GM12873 (cell line): ENCODE results near the gene TCEA2.

Experiments
- TF ChIP-seq, protein P1 (sequence below): IDR thresholded peaks from 2 replicates; pipeline ENCODE4 v1.5.1; 2012; ENCODE audit warnings: low read depth, mild to moderate bottlenecking, moderate library complexity, low read length, control low read depth; ENCODE audit not compliant: insufficient read depth; ENCODE audit errors: missing control alignments

TCEA2 gene

DNA sequence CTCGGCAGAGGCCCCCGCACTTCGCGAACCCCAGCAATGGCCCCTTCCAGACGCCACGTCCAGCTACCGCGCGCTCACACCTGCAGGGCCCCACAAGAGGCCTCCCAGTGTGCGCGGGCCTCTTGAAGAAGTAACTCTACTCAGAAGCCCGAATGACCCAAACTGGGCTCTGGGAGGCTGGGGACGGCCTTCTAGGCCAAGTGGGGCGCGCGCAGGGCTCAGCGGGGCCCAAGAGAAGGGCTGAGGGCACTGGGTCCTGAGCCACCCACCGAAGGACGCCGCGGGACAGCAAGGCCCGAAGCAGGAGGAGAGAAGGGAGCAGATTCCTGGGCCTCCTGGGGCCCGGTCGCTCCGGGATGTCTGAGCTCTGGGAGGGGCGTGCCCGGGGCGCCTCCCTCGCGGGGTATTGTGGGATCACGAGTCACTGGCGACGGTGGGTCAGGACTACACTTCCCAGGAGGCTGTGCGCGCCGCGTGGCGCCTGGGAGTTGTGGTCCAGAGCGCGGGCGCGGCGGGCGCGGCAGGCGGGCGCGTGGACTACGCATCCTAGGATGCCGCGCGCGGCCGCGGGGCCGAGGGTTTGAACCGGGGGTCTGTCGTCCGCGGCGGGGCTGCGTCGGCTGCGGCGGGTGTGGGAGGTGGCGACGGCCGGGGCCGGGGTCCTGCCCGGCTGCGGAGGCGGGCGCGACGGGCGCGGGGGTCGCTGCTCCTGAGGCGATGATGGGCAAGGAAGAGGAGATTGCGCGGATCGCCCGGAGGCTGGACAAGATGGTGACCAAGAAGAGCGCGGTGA is at the start of gene TCEA2:
TSS of gene TCEA2 (plus strand) at position 603 of the 793 bp plus-strand sequence. CDS start at position 718, 115 bp downstream.
- TF ChIP-seq, protein P1, sequence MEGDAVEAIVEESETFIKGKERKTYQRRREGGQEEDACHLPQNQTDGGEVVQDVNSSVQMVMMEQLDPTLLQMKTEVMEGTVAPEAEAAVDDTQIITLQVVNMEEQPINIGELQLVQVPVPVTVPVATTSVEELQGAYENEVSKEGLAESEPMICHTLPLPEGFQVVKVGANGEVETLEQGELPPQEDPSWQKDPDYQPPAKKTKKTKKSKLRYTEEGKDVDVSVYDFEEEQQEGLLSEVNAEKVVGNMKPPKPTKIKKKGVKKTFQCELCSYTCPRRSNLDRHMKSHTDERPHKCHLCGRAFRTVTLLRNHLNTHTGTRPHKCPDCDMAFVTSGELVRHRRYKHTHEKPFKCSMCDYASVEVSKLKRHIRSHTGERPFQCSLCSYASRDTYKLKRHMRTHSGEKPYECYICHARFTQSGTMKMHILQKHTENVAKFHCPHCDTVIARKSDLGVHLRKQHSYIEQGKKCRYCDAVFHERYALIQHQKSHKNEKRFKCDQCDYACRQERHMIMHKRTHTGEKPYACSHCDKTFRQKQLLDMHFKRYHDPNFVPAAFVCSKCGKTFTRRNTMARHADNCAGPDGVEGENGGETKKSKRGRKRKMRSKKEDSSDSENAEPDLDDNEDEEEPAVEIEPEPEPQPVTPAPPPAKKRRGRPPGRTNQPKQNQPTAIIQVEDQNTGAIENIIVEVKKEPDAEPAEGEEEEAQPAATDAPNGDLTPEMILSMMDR = no peak

DNA sequence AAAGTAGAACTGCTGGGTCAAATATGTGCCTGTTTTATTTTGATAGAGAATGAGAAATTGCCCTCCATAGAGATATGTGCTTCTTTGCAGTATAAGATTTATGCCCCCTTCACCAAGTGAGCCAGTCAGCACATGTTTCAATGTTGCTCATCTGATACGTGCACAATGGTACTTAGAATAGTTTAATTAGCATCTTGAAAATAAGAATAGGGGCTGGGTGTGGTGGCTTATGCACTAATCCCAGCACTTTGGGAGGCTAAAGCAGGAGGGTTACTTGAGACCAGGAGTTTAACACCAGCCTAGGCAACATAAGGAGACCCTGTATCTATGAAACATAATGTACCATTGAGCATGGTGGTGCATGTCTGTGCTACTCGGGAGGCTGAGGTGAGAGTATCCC is 47.4 kb upstream of the TCEA2 start:
- TF ChIP-seq, protein P1 = no peak

DNA sequence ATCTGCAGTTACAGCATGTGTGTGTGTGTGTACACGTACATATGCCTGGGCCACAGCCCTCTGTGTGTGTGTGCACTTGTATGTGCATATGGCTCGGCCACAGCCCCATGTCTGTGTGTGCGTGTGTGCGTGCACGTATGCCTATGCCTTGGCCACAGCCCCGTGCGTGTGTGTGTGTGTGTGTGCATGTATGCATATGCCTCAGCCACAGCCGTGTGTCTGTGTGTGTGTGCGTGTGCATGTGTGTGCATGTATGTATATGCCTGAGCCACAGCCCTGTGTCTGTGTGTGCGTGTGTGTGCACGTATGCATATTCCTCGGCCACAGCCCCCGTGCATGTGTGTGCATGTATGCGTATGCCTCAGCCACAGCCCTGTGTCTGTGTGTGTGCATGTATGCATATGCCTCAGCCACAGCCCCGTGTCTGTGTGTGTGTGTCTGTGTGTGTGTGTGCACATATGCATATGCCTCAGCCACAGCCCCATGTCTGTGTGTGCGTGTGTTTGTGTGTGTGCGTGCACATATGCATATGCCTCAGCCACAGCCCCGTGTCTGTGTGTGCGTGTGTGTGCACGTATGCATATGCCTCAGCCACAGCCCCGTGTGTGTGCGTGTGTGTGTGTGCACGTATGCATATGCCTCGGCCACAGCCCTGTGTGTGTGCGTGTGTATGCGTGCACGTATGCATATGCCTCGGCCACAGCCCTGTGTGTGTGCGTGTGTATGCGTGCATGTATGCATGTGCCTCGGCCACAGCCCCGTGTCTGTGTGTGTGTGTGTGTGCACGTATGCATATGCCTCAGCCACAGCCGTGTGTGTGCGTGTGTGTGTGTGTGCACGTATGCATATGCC is 41.6 kb upstream of the TCEA2 start:
- TF ChIP-seq, protein P1 = no peak

DNA sequence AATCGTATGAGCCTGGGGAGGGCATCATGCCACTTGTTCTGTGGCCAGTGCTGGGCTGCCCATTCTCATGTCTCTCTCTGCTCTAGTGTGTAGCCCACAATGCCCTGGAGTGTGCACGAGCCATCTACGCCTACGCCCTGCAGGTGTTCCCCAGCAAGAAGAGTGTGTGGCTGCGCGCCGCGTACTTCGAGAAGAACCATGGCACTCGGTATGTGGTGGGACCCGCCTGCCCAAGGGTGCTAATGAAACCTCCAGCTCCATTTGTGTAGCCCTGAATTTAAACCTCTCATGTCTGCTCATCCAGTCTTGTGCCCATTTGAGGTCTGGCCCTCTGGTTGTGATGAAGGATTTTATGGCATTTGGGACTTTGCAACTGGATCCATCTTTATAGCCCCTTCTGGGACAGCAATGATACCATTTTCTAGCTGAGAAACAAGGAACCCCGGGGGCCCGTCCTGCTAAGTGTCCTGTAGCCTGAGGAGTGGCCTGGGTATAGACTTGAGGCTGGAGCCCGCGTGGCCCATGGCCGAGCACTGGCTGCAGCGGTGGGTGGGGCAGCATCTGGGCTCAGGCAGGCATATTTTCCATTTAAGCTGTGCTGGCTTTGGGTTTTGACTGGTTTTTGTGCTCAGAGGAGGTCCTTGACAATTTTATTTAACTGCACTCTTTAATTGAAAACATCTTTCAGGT is 40.2 kb upstream of the TCEA2 start:
- TF ChIP-seq, protein P1 = no peak

DNA sequence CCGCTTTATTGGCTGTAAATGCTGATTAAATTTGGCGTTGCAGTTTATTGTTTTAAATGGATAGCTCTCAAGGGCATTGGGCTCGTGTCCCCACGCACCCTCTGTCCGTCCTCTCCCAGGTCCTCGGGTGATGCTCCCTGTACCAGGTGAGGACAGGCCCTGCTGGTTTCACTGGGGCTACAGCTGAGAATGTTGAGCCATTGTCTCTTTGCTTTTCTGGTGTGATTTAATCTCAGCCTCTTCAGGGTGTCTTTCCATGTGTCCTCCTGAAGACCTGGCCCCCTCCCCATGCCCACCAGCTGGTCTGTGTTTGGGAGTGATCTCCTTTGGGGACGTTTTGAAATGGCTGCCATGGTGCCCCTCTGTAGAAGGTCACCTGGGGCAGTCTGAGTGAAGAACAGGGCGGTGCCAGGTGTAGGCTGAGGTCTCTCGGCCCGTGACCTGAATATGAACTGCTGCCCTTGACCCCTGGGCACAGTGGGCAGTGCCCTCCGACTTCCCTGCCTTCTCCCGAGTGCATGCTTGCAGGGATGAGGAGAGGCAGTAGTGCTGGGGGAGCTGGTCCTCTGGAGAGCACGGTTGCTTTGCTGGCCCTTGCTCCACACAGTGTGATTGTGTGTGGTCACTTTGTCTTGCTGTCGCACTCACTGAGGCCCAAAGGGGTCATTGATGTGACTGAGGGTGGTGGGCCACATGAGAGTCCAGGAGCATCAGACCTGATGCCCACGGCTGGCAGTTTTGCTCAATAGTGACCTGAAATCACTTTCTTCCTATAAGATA is 39.4 kb upstream of the TCEA2 start:
- TF ChIP-seq, protein P1 = no peak

DNA sequence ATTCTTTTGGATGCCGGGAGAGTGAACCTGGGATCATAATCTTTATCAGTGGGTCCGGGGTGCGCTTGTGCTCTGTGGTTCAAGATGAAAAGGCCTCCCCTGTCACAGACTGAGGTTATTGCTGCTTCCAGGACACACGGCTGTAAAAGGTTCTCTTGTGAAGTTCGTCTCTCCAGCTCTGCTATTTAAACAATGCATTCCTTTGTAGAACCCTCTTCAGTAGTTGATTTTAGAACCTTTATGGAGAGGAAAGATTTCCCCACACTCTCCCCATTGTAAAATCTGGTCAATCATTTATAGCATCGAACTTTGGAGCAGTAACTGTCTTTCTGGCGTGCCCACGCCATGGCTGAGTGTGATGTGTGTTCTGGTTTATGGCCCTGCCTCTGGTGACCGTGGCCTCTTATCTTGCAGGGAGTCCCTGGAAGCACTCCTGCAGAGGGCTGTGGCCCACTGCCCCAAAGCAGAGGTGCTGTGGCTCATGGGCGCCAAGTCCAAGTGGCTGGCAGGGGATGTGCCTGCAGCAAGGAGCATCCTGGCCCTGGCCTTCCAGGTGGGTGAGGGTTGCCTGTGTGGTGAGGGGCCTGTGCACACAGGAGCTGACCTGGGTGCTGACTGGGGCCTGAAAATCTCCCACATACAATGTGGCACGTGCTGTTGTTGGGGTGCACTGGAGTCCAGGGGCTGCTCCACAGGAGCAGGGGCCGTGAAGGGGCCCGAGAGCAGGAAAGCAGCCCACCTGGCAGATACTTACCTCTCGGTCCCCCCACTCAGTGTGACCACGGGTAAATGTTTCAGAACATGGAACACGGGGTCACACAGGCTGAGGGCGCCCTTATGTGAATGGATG is 38.6 kb upstream of the TCEA2 start:
- TF ChIP-seq, protein P1 = no peak
